ENCODE results near the gene ATP5PB. TPM values are rescaled to one million over a fixed set of nuclear protein-coding genes. Genes with fewer than 3 reads are reported as not detected.

ATP5PB gene
- total RNA-seq, 1 donor from 2014 or later: 132 TPM

DNA sequence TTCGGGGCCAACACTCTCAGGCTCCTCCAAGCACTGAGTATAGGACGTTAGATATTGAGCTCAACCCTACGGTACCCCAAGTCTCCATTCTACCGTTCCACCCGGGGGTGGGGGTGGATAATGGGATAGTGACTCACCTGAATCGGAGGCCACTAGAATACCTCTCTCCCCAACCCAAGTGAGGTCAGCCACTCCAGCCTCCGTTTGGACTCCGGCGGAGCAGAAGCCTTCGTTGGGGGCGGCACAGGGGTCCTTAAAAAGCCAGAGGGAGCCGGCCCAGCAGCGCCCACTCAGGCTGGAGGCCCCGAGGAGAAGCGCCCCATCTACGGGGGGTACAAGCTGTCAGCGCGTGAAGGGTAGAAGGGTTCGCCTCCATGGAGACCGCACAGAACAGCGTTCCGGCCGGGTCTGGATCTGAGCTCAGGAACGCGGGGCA lies 764 bp upstream of the ATP5PB start:
- Histone ChIP-seq H3K27me3 (no peaks in the 10 kb centered on the region), H3K4me1 (peaks cover 47% of the 10 kb centered on the region), H3K36me3 (peaks cover 51% of the 10 kb centered on the region), H3K4me3 (peak overlapping the region; percentile 67), H3K27ac (peak overlapping the region; percentile 81), H3K9me3 (no peaks in the 10 kb centered on the region)
- peak; percentile 17 for ATAC-seq
- intact Hi-C loops (cut with DNase I): no loop called here
- no peak for DNase-seq
- no peak for TF ChIP-seq CTCF (IDR thresholded peaks at IDR 0.05)

- DNase-seq (no peak), ATAC-seq (no peak)
- peaks cover 51% of the 10 kb centered on the region for H3K36me3 ChIP-seq
- H3K4me1 ChIP-seq: peaks cover 47% of the 10 kb centered on the region
- H3K27me3 ChIP-seq: no peaks in the 10 kb centered on the region
- no peaks in the 10 kb centered on the region for H3K9me3 ChIP-seq
- intact Hi-C loops (cut with DNase I): no loop called here
- no peak for TF ChIP-seq CTCF (IDR thresholded peaks at IDR 0.05)
- peak overlapping the region; percentile 67 for H3K4me3 ChIP-seq
- H3K27ac ChIP-seq: peak overlapping the region; percentile 75
Measured at GRCh38 chr1:111449703-111450017, 396 bp downstream of the ATP5PB start.

DNA sequence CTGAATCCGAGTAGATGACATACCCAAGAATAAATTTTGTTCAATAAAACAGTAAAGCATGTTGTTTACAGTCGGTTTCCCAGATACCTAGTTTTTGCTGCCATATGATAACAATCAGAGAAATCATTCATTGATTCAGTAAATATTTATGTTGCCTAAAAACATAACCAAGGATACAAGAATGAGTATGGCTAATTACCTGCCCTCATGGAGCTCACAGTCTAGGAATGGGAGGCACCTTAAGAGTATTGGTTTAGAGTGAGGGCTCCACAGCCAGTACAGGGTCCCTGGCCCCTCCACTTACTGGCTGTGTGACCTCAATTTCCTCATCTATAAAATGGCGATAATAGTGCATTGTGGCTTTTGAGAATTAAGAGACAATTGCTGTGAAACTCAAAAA lies 921 bp downstream of the ATP5PB start:
- Histone ChIP-seq H3K4me3 (peak overlapping the region; percentile 67), H3K9me3 (no peaks in the 10 kb centered on the region), H3K27ac (peak overlapping the region; percentile 75), H3K36me3 (peaks cover 50% of the 10 kb centered on the region), H3K27me3 (no peaks in the 10 kb centered on the region), H3K4me1 (peaks cover 47% of the 10 kb centered on the region)
- no peak for TF ChIP-seq CTCF (IDR thresholded peaks at IDR 0.05)
- ATAC-seq (no peak), DNase-seq (no peak)
- intact Hi-C loops (cut with DNase I): no loop called here

- ATAC-seq (no peak), DNase-seq (no peak)
- intact Hi-C loops (cut with DNase I): no loop called here
- Histone ChIP-seq H3K9me3 (no peaks in the 10 kb centered on the region), H3K4me1 (peaks cover 33% of the 10 kb centered on the region), H3K36me3 (peaks cover 54% of the 10 kb centered on the region), H3K27me3 (no peaks in the 10 kb centered on the region), H3K4me3 (no peak overlapping the region), H3K27ac (no peak overlapping the region)
- no peak for TF ChIP-seq CTCF (IDR thresholded peaks at IDR 0.05)
Measured at GRCh38 chr1:111452581-111452980, 3.3 kb downstream of the ATP5PB start.

DNA sequence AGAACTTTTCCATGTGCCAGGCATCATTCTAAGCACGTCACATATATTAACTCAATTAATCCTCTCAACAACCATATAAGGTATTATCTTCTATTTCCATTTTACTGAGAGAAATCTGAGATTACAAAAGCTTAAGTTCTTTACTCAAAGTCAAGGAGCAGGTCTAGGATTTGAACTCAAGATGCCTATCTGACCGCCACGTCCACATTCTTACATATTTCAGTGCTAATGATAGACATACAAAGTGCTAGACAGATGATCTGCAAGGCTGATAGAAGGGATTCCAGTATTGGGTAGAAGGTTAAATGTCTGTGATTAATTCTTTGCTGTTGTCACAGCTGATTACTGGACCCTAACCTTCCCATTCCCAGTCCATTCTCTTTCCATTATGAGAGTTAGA lies 4.4 kb downstream of the ATP5PB start:
- TF ChIP-seq CTCF (IDR thresholded peaks at IDR 0.05): no peak
- DNase-seq (no peak), ATAC-seq (no peak)
- Histone ChIP-seq H3K4me3 (no peak overlapping the region), H3K36me3 (peaks cover 65% of the 10 kb centered on the region), H3K27me3 (no peaks in the 10 kb centered on the region), H3K27ac (no peak overlapping the region), H3K4me1 (peaks cover 25% of the 10 kb centered on the region), H3K9me3 (no peaks in the 10 kb centered on the region)
- intact Hi-C loops (cut with DNase I): no loop called here
